NCI-H1930 (cell line): ENCODE results near the gene MRPL33.

ENCODE experiments used
- DNase-seq, 2 experiments: peaks; one replicate each; lab custom pipeline; 2025; lab: John Stamatoyannopoulos, UW

MRPL33 gene

DNA sequence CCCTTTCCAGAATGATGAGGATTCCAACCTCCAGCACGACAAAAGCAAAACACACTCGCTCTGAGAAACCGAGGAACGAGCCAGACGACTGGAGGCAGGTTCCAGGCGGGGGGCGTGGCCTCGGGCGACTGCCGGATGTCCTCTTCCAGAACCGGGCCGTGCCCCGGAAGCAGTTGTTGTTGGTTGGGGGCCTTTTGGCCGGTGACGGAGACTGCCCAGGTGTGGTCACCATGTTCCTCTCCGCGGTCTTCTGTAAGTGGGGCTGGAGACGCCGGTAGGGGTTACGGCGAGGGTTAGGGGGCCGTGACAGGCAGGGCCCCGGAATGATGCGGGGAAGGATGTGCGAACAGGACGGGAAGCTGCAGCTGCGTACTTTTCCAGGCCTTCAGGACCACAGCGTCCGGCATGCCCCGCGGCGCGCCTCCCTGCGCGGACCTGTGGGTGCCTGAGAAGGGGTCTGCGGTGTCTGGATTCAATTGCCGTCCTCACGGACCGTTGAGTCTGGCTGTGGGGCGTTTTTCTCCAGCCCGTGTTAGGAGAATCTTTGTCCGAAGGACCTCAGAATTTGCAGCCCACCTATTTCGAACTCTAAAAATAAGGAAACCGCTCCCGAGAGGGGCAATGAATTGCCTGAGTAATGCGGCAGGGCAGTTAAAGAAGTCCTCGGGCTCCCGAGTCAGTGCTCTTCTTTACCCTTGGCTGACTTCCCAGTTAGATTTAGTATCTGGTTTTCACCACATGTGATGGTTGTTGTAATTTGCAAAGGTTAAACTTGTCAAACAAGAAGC, at the start of gene MRPL33:
MRPL33 (plus strand) TSS at position 172 of the 788 bp plus-strand sequence; CDS start at position 231, 59 bp downstream.
- DNase-seq = peak; percentile 80 to 88

GRCh38 chr2:27721884-27722485, 49.5 kb upstream of the MRPL33 start:
- no peak for DNase-seq

DNA sequence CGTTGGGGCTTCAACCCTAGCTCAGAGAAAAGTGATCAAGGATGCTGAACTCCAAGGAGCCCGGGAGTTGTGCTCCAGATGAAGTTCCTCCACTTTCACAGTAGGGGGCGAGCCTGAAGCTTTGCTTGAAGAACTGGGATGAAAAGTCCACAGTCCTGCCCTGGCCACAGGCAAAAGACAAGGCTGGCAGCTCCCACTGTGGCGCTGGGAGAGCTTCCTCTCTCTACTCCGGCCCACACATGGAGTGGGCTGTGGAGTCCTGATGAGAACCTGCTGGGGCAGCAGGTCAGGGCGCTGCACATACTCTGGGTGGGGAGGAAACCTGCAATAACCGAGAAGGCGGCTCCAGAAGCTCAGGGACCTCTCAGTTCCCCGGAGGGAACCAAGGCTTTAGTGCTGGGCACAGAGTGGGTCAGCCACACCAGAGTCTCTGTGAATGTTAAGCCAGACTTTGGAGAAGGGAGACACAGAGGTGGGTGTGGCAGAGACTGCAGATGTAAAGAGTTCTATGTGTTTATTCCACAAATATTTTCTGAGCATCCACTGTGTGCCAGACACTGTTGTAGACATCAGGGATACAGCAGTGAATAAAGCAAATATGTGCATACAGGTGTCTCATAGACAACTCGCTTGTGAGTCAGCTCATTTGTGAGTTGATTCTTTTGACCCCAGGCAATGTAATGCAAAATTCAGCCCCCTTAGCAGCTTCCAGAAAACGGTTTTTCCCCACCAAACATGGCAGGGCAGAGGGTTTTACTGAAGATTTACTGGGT, 48.0 kb upstream of the MRPL33 start:
- DNase-seq = peak; percentile 12 to 39

DNA sequence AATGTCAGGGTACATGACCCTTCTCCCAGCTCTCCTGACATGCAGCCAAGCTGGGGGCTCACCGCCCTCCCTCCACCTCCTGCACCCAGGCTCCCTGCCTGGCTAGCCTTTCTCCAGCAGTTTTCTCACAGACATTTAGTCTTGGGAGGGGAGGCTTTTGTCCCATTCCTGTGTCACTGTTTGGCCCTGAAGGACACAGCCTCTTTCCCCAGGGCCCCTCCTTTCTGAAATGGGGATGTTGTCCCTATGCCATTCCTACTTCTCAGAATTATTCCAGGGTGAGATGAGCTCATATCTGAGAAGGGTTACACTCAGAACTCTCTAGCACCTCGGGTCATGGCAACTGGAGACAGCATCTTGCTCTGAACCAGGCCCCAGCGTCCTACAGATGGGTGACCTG, 47.3 kb upstream of the MRPL33 start:
- DNase-seq = no peak

DNA sequence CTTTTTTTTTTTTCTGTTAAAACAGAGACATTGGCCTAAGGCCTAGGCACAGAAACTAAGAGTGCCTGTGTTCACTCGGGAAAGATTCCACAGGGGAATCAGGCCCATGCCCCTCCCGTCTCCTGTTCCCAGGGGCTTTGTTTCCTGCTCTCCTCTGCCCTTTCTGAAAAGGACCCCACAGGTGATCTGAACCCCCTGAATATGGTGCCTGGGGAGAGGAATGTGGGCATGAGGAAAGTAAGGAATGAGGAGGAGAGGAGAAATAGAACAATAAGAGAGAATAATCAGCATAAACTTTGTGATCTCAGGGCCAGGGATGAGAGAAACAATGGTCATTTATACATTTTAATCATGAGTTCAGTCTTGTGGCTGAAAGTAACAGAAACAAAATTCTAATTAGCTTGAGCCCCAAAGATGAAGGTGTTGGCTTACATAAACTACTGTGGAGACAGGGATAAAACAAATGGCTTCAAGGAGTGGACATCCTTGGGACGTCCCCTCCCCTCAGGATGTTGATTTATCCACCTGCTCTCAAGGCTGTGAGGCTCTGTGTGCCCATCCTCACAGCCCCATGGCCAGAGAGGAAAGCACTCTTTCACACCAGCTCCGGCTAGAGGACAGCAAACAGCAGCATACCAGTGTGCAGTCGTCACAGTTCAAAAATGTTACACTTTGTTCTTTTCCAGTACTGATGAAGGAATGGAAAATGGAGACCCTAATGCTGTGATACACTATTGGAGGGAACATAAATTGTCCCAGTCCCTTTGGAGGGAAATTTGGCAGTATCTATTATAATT, 46.4 kb upstream of the MRPL33 start:
- no peak for DNase-seq

- DNase-seq = no peak
Measured at GRCh38 chr2:27727257-27727656, 44.3 kb upstream of the MRPL33 start.

DNA sequence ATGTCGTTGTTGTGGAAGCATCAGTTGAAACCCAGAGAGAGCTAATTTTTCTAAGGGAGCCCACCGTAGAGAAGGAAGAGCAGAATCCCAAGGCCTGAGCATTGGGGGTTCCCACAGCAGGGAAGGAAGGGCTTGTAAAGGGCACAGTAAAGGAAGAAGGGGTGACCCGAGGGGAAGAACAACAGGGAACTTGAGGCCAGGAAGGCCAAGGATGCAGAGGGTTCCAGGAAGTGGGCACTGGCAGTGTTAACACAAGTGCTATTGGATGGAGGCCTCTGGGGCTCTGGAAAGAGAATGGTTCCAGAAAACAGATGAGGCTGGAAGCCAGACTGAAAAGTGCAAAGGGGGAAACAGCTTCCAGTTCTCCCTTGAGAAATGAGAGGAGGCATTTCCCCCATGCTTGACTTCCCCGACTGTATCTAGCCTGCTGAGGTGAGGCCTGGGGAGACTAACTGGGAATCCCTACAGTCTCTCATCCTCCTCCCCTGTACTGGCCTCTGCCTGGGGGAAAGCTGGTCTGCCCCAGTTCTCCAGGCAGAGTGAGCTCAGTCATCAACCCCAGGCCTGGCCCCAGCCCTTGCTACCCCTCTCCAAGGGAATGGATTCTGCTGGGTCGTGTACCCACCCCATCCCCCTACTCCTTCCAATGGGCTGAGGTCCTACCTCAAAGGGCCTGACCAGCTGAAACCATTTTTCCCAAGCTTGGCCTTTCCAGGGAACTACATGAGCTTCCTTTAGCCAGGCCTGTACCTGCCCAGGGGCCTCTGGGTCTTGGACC, 43.2 kb upstream of the MRPL33 start:
- no peak for DNase-seq

DNA sequence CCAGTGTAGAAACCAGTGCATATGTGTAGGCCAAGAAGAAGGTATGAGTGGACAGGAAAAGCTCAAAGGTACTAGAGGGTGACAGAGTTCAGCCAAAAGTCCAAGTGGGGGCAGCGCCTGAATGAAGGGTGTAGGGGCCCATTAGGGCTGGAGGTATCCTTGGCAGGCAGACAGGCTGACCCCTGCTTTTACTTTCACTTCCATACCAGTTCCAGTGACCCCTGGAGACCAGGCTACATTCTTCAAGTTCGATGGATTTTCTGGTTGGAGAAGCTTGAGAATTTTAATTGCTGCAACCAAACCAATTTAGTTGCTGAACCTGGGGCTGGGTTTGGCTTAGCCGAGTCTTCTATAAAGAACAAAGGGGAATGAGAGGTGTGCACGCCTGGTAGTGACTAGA, 42.3 kb upstream of the MRPL33 start:
- DNase-seq = no peak

DNA sequence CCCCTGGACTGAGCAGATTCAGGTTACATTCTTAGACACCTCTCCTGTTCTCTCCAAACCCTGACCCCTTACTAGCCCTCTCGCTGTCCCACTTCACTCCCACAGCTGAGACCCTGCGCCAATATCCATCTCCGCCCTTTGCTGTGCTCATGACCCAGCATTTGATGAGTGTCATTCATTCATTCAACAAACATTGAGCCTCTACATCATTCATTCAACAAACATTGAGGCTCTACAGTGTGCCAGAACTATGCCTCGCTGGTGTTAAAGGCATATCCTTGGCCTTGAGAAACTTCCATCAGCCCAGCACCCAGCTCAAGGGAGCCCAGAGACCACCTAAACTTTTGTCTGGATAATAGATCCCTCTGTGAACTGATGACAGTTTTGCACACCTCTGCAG, 41.9 kb upstream of the MRPL33 start:
- no peak for DNase-seq

DNA sequence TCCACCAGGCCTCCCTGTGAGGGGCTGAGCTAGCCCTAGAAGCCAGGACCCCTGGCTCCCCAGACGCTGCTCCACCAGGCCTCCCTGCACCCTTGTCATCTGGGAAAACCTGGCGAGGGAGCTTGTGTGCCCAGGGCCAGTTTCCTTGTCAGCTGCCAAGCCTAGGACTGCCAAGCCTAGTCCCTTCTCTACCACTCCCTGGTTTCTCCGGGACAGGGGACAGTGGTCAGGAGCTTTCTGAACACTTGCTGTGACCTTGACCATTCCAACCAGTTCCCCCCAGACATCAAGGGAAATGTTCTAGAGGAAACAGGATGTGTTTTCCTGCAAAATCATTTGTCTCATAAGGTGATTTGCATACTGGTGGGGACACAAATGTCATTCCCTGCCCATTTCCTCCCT, 41.3 kb upstream of the MRPL33 start:
- no peak for DNase-seq

GRCh38 chr2:27730980-27731691, 40.4 kb upstream of the MRPL33 start:
- no peak for DNase-seq

DNA sequence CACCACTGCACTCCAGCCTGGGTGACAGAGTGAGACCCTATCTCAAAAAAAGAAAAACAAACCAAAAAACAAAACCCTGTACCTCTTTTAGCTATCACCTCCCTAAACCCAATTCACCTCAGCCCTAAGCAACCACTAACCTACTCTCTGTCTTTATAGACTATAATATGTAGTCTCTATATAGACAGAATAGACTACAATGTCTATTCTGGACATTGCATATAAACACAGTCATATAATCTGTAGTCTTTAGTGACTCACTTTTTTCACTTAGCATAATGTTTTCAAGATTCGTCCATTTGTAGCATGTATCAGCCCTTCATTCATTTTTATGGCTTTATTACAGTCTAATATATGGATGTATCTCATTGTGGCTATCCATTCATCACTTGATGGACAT, 37.2 kb upstream of the MRPL33 start:
- no peak for DNase-seq

DNA sequence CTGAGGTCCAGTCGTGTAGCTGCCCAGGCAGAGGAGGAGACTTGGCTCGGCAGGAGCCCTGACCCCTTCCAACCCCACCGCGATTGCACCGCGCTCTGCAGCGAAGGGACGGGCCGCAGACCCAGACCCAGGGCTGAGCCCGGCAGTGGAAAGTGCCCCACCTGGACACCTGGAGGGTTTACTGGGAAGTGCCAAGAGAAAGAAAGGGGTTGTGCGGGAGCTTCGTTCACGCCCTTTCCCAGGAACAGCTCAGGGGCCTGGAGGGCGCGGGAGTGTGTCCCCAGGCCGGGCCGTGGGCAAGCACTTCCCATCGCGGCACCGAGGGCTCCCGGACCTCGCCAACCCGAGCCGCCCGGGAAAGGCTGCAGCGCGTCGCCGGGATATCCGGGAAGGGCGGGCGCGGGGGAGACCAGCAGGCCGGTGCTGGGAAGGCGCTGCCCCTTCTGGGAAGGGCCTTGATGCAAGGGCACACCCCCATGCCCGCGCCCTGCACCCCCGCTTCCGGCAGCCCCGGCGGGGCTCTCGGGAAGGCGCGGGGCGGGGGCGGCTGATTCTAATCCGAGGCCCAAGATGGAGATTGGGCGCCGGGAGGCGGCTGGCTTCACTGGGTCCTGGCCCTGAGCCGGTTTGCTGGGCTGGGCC, 36.1 kb upstream of the MRPL33 start:
- peak in 1 of 2 experiments; percentile 48 for DNase-seq

GRCh38 chr2:27736031-27736889, 35.3 kb upstream of the MRPL33 start:
- DNase-seq = no peak

DNA sequence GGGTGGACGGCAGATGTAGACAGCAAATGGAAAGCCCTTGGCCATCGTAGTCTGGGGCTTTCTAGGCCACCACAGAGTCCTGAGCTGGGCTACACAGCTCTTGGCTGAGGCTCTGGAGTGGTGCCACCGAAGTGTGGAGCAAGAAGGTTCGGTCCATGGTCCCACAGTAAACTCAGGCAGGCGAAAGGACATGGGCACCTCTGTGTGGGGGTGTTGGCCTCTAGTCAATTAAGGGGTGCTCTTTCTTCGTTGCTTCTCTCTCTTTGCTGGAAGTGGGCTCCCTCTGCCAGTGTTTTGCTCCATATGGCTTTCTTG, 34.7 kb upstream of the MRPL33 start:
- DNase-seq = no peak

DNA sequence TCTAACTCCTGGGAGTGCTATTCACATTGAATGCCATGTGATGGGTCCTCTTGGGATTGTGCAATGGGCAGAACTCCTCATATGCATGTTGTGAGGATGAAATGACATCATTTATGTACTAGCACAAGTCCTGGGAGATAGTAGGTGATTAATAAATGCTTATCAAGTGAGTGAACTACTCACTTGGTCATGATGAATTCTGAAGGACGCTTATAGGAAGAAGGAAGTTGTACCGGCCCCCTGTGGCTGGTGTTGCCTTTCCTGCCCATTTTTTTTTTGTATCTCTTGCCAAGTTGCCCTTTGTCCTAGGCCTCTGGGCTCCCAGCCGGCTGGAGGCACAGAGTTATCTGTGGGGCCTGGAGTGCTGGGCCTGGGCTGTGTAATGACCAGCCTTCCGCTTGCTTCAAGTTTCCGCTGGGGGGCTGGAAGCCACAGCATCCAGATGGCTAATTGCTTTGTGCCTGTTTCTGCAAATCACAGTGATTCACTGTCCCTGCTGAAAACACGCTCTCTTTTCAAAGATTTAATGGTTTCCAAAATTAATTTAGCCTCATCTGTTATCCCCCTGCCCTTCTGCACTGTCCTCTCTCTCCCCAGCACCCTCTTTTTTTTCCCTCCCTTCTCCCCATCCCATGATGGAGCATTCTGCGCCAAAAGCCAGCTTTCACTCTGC, 33.7 kb upstream of the MRPL33 start:
- no peak for DNase-seq

GRCh38 chr2:27738349-27739057, 33.0 kb upstream of the MRPL33 start:
- no peak for DNase-seq

GRCh38 chr2:27739058-27739373, 32.5 kb upstream of the MRPL33 start:
- DNase-seq = no peak
